ENCODE results near the gene PPP1R12C. TPM values are rescaled to one million over a fixed set of nuclear protein-coding genes. Genes with fewer than 3 reads are reported as not detected.
"Not testable (repeated sequence)": the region's sequence is repeated elsewhere in the genome, so short reads cannot be mapped to it uniquely, and the experiment has no call there.

Gene PPP1R12C
- total and polyA plus RNA-seq, 7 donors = 20.5 to 59.1 (median 28.5) TPM

DNA sequence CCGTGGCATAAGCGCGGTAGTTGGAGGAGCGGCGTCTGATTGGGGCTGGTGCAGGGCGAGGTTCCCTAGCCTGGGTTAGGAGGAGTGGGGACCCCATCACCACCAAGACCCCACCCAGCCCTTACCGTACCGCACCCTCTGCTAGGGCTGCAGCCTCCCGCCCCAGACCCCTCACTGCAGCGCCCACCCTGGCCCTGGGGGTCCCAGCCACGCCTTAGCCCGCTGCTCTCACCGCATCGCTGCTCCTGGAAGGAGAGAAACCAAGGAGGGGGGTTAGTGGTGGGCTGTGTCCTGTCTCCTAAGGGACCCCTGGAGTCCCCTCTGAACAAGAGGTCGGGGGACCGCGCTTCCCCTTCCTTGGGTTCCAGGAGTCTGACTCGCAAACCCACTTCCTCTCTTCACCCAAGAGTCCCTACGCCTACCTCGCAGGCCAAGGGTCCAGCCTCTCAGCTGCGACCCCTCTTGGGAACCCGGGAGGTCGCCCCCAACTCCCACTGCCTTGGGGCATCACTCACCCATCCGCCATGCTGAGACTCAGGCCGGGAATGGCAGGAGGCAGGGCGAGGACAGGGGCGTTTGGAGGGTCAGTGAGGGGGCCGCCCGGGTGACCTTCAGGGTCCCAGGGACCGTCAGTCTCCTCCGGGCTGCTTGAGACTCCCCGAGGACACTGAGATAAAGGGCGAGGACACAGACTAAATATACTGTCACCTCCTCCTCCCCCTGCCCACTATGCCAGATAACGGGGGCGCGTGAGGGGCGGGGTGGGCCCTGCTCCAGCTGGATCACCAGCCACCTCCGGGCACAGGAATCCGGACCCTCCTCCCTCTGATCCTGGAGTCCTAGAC, 39.8 kb upstream of the PPP1R12C start, which contains the start of gene TNNI3:
Gene TNNI3, minus strand, starts transcription at position 669 of the 845 bp plus-strand sequence. Its CDS starts 143 bp downstream, at position 526.
- DNase-seq = no peak

DNA sequence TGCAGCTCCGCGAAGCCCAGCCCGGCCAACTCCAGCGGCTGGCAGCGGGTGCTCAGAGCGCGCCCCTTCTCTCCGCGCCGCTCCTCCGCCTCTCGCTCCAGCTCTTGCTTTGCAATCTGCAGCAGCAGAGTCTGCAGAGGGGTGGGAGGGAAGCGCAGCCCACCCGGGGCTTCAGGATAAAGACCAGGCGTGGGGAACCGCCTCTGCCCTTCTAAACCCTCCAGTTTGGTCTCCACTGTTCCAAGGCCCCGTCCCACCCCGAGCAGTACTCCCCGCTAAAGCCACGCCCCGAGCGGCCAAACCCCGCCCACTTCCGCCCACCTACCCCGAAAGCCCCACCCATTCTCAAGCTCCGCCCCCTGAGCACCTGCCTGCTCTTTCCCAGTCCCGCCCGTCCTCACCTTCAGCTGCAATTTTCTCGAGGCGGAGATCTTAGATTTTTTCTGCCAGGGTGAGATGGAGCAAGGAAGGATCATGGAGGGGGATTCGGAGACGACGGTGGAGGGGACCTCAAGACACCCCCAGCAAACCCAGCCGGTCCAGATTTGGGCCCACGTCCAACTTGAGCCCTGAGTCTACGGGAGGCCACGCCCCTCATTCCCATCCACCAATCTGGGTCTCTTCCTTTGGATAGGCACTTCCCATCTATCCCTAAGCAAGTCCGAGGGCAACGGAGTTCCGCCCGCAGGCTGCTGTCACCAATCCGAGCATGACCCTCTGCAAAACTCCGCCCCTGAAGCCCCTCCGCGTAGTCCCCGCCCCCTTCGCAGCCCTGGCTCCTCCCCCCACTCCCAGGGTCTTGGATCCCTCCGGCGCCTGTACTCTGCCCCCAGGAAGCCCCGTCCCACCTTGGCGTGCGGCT, 39.0 kb upstream of the PPP1R12C start:
- H3K4me3 ChIP-seq = peak overlapping the region; percentile 59
- H3K4me1 ChIP-seq = no peaks in the 10 kb centered on the region
- intact Hi-C loops (cut with DNase I) = no loop called here
- peak; percentile 59 to 72 (median 66) for ATAC-seq
- H3K9me3 ChIP-seq = no peaks in the 10 kb centered on the region
- peak; percentile 57 to 81 for DNase-seq
- H3K36me3 ChIP-seq (ENCODE audit: insufficient read depth in 1 of 2, low read depth in 1 of 2) = no peaks in the 10 kb centered on the region
- WGBS, 3 donors = 5 to 9% (median 8%) methylated on average over 41 to 52 of the region's 52 CpGs
- H3K27me3 ChIP-seq (ENCODE audit: insufficient read depth in 3 of 3, low read length in 2 of 3) = peaks cover 0 to 22% (median 3%) of the 10 kb centered on the region in 3 donors
- peak overlapping the region; percentile 30 for H3K27ac ChIP-seq
- TF ChIP-seq, protein P1, sequence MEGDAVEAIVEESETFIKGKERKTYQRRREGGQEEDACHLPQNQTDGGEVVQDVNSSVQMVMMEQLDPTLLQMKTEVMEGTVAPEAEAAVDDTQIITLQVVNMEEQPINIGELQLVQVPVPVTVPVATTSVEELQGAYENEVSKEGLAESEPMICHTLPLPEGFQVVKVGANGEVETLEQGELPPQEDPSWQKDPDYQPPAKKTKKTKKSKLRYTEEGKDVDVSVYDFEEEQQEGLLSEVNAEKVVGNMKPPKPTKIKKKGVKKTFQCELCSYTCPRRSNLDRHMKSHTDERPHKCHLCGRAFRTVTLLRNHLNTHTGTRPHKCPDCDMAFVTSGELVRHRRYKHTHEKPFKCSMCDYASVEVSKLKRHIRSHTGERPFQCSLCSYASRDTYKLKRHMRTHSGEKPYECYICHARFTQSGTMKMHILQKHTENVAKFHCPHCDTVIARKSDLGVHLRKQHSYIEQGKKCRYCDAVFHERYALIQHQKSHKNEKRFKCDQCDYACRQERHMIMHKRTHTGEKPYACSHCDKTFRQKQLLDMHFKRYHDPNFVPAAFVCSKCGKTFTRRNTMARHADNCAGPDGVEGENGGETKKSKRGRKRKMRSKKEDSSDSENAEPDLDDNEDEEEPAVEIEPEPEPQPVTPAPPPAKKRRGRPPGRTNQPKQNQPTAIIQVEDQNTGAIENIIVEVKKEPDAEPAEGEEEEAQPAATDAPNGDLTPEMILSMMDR (IDR thresholded peaks at IDR 0.05) = no peak

More for the DNA sequence above, 39.8 kb upstream of the PPP1R12C start, which contains the start of gene TNNI3:
- H3K27ac ChIP-seq = peak within 1 kb of the TSS; percentile 53
- no peak for ATAC-seq
- TF ChIP-seq, protein P1 (IDR thresholded peaks at IDR 0.05) = no peak
- intact Hi-C loops (cut with DNase I) = no loop called here
- peak within 1 kb of the TSS; percentile 59 for H3K4me3 ChIP-seq
- 55 to 59% (median 56%) methylated on average over 36 to 39 of the region's 39 CpGs for WGBS, 3 donors
- peaks cover 0 to 30% (median 6%) of the 10 kb centered on the region in 3 donors for H3K27me3 ChIP-seq (ENCODE audit: insufficient read depth in 3 of 3, low read length in 2 of 3)
- no peaks in the 10 kb centered on the region for H3K36me3 ChIP-seq (ENCODE audit: insufficient read depth in 1 of 2, low read depth in 1 of 2)
- H3K9me3 ChIP-seq = no peaks in the 10 kb centered on the region
- no peaks in the 10 kb centered on the region for H3K4me1 ChIP-seq

DNA sequence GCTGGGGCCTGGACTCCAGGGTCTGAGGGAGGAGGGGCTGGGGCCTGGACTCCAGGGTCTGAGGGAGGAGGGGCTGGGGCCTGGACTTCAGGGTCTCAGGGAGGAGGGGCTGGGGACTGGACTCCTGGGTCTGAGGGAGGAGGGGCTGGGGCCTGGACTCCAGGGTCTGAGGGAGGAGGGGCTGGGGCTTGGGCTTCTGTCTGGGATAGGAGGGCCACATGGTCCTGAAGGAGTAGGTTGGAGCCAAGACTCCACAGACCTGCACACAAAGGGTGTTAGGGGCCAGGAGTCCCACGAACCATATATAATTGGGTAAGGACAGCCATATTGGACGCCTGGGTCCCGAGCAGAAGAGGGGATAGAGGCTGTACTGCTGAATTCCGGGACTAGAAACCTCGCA, 38.3 kb upstream of the PPP1R12C start:
- H3K9me3 ChIP-seq; intact Hi-C loops (cut with DNase I); H3K36me3 ChIP-seq (ENCODE audit: insufficient read depth in 1 of 2, low read depth in 1 of 2); DNase-seq; H3K4me1 ChIP-seq; ATAC-seq: not testable (repeated sequence)
- Histone ChIP-seq H3K27me3 (ENCODE audit: insufficient read depth in 3 of 3, low read length in 2 of 3) (peaks cover 0 to 17% (median 3%) of the 10 kb centered on the region in 3 donors), H3K27ac (peak overlapping the region; percentile 30), H3K4me3 (peak overlapping the region; percentile 59)
- WGBS, 3 donors = 5 to 11% (median 6%) methylated on average over 5 of the region's 5 CpGs

DNA sequence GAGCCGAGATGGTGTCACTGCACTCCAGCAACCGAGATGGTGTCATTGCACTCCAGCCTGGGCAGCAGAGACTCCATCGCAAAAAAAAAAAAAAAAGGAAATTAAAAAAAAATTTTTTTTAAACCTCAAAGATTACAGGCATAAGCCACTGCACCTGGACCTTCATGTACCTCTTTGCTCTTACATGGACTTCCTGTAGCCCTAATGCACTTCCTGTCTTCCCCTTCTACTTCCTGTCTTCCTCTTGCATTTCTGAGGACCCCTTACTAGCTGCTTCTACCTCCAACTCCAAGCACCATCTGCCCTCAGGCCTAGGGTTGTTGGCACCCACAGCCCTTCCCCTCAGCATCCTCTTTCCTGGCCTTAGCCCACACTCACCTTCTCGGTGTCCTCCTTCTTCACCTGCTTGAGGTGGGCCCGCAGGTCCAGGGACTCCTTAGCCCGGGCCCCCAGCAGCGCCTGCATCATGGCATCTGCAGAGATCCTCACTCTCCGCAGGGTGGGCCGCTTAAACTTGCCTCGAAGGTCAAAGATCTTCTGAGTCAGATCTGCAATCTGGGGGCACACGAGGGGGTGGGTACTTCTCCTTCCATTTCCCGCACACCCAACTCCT, 36.3 kb upstream of the PPP1R12C start:
- TF ChIP-seq, protein P1 (IDR thresholded peaks at IDR 0.05) = no peak
- ATAC-seq = no peak
- intact Hi-C loops (cut with DNase I) = no loop called here
- 88 to 92% (median 90%) methylated on average over 12 of the region's 12 CpGs for WGBS, 3 donors
- H3K4me3 ChIP-seq = no peak overlapping the region
- no peaks in the 10 kb centered on the region for H3K4me1 ChIP-seq
- no peak overlapping the region for H3K27ac ChIP-seq
- peaks cover 0 to 23% (median 3%) of the 10 kb centered on the region in 3 donors for H3K27me3 ChIP-seq (ENCODE audit: insufficient read depth in 3 of 3, low read length in 2 of 3)
- DNase-seq = no peak
- no peaks in the 10 kb centered on the region for H3K9me3 ChIP-seq
- H3K36me3 ChIP-seq (ENCODE audit: insufficient read depth in 1 of 2, low read depth in 1 of 2) = no peaks in the 10 kb centered on the region
